ENCODE results near the gene RPTOR. TPM values are rescaled to one million over a fixed set of nuclear protein-coding genes. Genes with fewer than 3 reads are reported as not detected.

The RPTOR gene
- total and polyA plus RNA-seq, 2 donors (not counting 3 experiments of a cell fraction or from before 2014, with no cell fraction given): 10.7 to 41.8 TPM

DNA sequence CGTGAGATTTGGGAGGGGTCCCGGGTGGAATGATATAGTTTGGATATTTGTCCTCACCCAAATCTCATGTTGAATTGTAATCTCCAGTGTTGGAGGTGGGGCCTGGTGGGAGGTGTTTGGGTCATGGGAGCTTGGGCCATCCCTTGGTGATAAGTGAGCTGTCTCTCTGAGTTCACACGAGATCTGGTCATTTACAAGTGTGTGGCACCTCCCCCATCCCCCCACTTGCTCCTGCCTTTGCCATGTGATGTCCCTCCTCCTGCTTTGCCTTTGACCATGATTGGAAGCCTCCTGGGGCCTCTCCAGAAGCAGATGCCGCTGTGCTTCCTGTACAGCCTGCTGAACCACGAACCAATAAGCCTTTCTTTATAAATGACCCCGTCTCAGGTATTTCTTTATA, 469.0 kb downstream of the RPTOR start:
- Histone ChIP-seq H3K79me2 (ENCODE audit: control insufficient read depth, insufficient read depth, low read length) (no peaks in the 10 kb centered on the region), H3K36me3 (ENCODE audit: control insufficient read depth in 2 of 2, extremely low read depth in 1 of 2, insufficient read depth in 2 of 2, low read length in 2 of 2) (no peaks in the 10 kb centered on the region), H4K20me1 (replicated peaks; ENCODE audit: control insufficient read depth, extremely low read depth, insufficient read depth, low read length) (no peaks in the 10 kb centered on the region), H3K9me1 (replicated peaks; ENCODE audit: control insufficient read depth, extremely low read depth, insufficient read depth, low read length) (no peaks in the 10 kb centered on the region), H3K4me1 (ENCODE audit: control insufficient read depth, extremely low read depth, insufficient read depth, low read length) (peaks cover 9% of the 10 kb centered on the region), H2AFZ (ENCODE audit: low read depth, low read length) (no peak overlapping the region), H3K9ac (replicated peaks; ENCODE audit: extremely low read depth, insufficient read depth, low read length) (no peak overlapping the region), H3K4me2 (ENCODE audit: insufficient read depth, low read length) (no peak overlapping the region), H3K27ac (ENCODE audit: insufficient read depth, low read depth, low read length) (no peak overlapping the region), H3K9me3 (replicated peaks; ENCODE audit: control insufficient read depth, insufficient read depth, low read length) (no peaks in the 10 kb centered on the region), H3K27me3 (ENCODE audit: control insufficient read depth in 2 of 2, insufficient read depth in 2 of 2, low read length in 2 of 2) (peaks cover 2 to 3% of the 10 kb centered on the region in 2 experiments), H3K4me3 (replicated peaks in 1 of 3; ENCODE audit: insufficient read depth in 1 of 3, low read depth in 1 of 3, low read length in 3 of 3) (no peak overlapping the region)
- BruUV-seq (replicated peaks): no TSS peak
- DNase-seq (ENCODE audit: low read depth, low spot score) (no peak), FAIRE-seq (no peak)
- dilution Hi-C loops (cut with MboI; ENCODE audit: extremely low pct_ligation_motif_present, low sequenced_read_pairs): no loop called here
- ChIA-PET CTCF (interaction anchor here (2.1 kb wide), 1 partner anchor 10 kb away, joined by 10 read pairs; no protein-coding TSS in a partner anchor), POLR2A (no interaction called here)
- TF ChIP-seq EZH2 (IDR thresholded peaks at IDR 0.05; ENCODE audit: borderline replicate concordance, low read depth, low read length, severe bottlenecking) (no peak), JUN (IDR thresholded peaks at IDR 0.05; ENCODE audit: borderline replicate concordance, insufficient read depth, insufficient read length, low read depth) (no peak)
- TF ChIP-seq, protein P1, sequence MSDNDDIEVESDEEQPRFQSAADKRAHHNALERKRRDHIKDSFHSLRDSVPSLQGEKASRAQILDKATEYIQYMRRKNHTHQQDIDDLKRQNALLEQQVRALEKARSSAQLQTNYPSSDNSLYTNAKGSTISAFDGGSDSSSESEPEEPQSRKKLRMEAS (IDR thresholded peaks at IDR 0.05; ENCODE audit: insufficient read depth, insufficient read length): no peak
- intact Hi-C loops (cut with micrococcal nuclease): no loop called here

GRCh38 chr17:81015136-81015535, 470.5 kb downstream of the RPTOR start:
- Histone ChIP-seq H3K4me3 (replicated peaks in 1 of 3; ENCODE audit: insufficient read depth in 1 of 3, low read depth in 1 of 3, low read length in 3 of 3) (no peak overlapping the region), H3K27me3 (ENCODE audit: control insufficient read depth in 2 of 2, insufficient read depth in 2 of 2, low read length in 2 of 2) (peaks cover 2 to 3% of the 10 kb centered on the region in 2 experiments), H3K4me1 (ENCODE audit: control insufficient read depth, extremely low read depth, insufficient read depth, low read length) (peaks cover 9% of the 10 kb centered on the region), H3K27ac (ENCODE audit: insufficient read depth, low read depth, low read length) (no peak overlapping the region), H3K4me2 (ENCODE audit: insufficient read depth, low read length) (no peak overlapping the region), H3K9ac (replicated peaks; ENCODE audit: extremely low read depth, insufficient read depth, low read length) (no peak overlapping the region), H3K36me3 (ENCODE audit: control insufficient read depth in 2 of 2, extremely low read depth in 1 of 2, insufficient read depth in 2 of 2, low read length in 2 of 2) (no peaks in the 10 kb centered on the region), H4K20me1 (replicated peaks; ENCODE audit: control insufficient read depth, extremely low read depth, insufficient read depth, low read length) (no peaks in the 10 kb centered on the region), H2AFZ (ENCODE audit: low read depth, low read length) (no peak overlapping the region), H3K9me3 (replicated peaks; ENCODE audit: control insufficient read depth, insufficient read depth, low read length) (no peaks in the 10 kb centered on the region), H3K79me2 (ENCODE audit: control insufficient read depth, insufficient read depth, low read length) (no peaks in the 10 kb centered on the region), H3K9me1 (replicated peaks; ENCODE audit: control insufficient read depth, extremely low read depth, insufficient read depth, low read length) (no peaks in the 10 kb centered on the region)
- ChIA-PET CTCF (interaction anchor here (1.0 to 1.6 kb wide), 4 partner anchors 9 to 87 kb away, joined by 3 to 7 read pairs (median 4); no protein-coding TSS in a partner anchor), POLR2A (no interaction called here)
- no peak for FAIRE-seq
- DNase-seq (ENCODE audit: low read depth, low spot score): no peak
- intact Hi-C loops (cut with micrococcal nuclease): no loop called here
- dilution Hi-C loops (cut with MboI; ENCODE audit: extremely low pct_ligation_motif_present, low sequenced_read_pairs): no loop called here
- BruUV-seq (replicated peaks): no TSS peak
- TF ChIP-seq MYC (IDR thresholded peaks at IDR 0.05; ENCODE audit: low read depth, low read length): no peak
- no peak for TF ChIP-seq EZH2 (IDR thresholded peaks at IDR 0.05; ENCODE audit: borderline replicate concordance, low read depth, low read length, severe bottlenecking)
- TF ChIP-seq POLR2AphosphoS5 (IDR thresholded peaks at IDR 0.05; ENCODE audit: insufficient read depth, low read depth, low read length): no peak
- no peak for TF ChIP-seq GATA2 (IDR thresholded peaks at IDR 0.05; ENCODE audit: insufficient read depth, insufficient read length, low read depth, low read length)
- TF ChIP-seq, protein P1 (IDR thresholded peaks at IDR 0.05; ENCODE audit: insufficient read depth, insufficient read length): no peak
- TF ChIP-seq, protein P2, sequence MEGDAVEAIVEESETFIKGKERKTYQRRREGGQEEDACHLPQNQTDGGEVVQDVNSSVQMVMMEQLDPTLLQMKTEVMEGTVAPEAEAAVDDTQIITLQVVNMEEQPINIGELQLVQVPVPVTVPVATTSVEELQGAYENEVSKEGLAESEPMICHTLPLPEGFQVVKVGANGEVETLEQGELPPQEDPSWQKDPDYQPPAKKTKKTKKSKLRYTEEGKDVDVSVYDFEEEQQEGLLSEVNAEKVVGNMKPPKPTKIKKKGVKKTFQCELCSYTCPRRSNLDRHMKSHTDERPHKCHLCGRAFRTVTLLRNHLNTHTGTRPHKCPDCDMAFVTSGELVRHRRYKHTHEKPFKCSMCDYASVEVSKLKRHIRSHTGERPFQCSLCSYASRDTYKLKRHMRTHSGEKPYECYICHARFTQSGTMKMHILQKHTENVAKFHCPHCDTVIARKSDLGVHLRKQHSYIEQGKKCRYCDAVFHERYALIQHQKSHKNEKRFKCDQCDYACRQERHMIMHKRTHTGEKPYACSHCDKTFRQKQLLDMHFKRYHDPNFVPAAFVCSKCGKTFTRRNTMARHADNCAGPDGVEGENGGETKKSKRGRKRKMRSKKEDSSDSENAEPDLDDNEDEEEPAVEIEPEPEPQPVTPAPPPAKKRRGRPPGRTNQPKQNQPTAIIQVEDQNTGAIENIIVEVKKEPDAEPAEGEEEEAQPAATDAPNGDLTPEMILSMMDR (IDR thresholded peaks at IDR 0.05; ENCODE audit: extremely low read depth in 1 of 2, insufficient read depth in 1 of 2, low read depth in 1 of 2, low read length in 2 of 2): no peak
- TF ChIP-seq JUN (IDR thresholded peaks at IDR 0.05; ENCODE audit: borderline replicate concordance, insufficient read depth, insufficient read length, low read depth): no peak
- no peak for TF ChIP-seq POLR2A (IDR thresholded peaks at IDR 0.05; ENCODE audit: low read depth, low read length)
- TF ChIP-seq FOS (IDR thresholded peaks at IDR 0.05; ENCODE audit: borderline replicate concordance, insufficient read depth, low read length): no peak

All from endothelial cell of umbilical vein (primary cell).